NCI-H526 (cell line): ENCODE data around the gene CEP170B.
A peak's percentile ranks its signal among the peaks of the same experiment; 100 is the strongest.
"Not testable (repeated sequence)": the region's sequence is repeated elsewhere in the genome, so short reads cannot be mapped to it uniquely, and the experiment has no call there.

Source experiments
- DNase-seq, 2 experiments: peaks; one replicate each; lab custom pipeline; 2025; lab: John Stamatoyannopoulos, UW

CEP170B gene

DNA sequence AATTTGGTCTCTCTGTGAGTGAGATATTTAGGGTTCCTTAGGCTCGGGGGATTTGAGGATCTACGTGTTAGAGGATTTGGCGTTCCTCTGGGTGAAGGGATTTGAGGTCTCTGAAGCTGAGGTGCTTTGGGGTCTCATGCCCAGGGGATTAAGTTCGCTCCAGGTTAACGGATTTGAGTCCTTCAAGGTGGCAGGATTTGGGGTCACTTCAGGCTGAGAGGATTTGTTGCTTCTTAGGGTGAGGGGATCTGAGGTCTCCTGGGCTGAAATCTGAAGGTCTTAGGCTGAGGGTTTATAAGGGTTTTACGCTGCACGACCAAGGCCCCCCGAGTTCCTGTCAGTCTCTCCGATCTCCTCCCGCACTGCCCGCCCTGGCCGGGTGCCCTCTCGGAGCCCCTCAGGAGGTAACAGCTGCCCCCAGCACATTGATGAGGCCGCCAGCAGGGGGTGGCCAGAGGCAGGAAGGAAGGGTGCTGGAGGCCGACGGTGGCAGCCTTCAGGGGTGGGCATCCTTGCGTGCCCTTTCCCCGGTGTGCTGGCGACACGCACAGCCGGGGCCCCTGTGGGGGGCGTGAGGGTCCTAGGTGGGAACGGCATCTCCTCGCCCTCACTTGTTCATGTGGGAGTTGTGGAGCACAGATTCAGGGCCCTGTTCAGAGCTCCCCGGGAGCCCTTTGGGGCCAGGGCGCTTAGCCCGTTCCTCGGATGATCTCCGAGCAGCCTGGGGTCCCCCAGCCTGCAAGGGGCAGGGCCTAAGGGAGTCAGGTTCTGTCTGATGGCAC, 14.3 kb downstream of the CEP170B start:
- DNase-seq, result no peak

DNA sequence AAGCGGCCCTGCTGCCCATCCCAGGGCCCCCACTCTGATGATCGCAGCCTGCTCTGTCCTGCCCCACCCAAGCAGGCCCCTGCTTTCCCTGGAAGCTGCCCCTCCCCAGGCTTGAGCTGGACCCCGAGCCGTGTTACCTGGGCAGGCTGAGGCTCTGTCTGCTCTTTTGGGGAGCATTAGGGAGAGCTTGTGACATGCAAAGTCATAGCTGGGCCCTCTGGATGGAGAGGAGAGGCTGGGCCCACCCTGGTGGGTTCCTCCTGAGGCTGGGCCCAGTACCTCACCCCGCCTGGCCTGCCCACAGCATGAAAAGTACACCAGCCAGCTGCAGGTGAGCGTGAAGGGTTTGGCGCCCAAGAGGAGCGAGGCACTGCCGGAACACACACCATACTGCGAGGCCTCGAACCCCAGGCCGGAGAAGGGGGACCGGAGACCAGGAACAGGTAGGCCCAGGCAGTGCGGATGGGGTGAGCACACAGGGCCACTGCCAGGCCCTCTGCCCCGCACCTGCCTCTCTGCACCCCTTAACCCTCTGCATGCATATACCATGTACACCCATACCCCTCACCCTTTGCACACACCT, 15.0 kb downstream of the CEP170B start:
- no peak for DNase-seq

- DNase-seq, result no peak
Observed at GRCh38 chr14:104880584-104881210, 15.6 kb downstream of the CEP170B start.

DNA sequence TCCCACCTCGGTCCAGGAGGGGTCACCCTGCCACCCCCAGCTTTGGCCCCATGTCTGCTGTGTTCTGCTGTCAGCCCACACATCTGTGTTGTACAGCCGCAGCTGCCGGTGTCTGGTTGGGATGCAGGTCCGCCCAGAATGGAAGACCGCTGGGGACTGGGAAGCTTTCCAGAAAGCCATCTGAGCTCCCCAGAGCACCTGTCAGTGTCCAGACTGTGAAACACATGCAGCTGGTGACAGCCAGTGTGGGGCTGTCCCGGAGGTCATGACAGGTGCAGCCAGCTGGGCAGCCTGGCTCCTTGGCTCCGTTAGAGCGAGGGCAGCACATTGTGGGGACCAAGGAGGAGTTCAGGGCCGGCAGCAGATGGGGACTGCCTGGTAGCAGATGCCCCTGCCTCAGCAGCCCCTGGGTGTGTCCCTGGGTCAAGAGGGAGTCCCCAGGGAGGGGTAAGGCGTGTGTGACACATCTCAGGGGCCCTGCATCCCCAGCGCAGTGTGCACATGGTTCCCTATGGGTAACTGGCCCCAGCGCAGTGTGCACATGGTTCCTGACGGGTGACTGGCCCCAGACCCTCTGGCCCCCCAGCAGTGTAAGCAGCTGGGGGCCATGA, 16.4 kb downstream of the CEP170B start:
- no peak for DNase-seq

GRCh38 chr14:104882325-104882973, 17.4 kb downstream of the CEP170B start:
- DNase-seq, result peak in 1 of 2 experiments; percentile 54

GRCh38 chr14:104882991-104883660, 18.1 kb downstream of the CEP170B start:
- no peak for DNase-seq

- DNase-seq, result no peak
Observed at GRCh38 chr14:104883681-104884361, 18.8 kb downstream of the CEP170B start.

- DNase-seq, result not testable (repeated sequence)
Observed at GRCh38 chr14:104884381-104884780, 19.3 kb downstream of the CEP170B start.

GRCh38 chr14:104885031-104885972, 20.2 kb downstream of the CEP170B start:
- DNase-seq, result no peak

DNA sequence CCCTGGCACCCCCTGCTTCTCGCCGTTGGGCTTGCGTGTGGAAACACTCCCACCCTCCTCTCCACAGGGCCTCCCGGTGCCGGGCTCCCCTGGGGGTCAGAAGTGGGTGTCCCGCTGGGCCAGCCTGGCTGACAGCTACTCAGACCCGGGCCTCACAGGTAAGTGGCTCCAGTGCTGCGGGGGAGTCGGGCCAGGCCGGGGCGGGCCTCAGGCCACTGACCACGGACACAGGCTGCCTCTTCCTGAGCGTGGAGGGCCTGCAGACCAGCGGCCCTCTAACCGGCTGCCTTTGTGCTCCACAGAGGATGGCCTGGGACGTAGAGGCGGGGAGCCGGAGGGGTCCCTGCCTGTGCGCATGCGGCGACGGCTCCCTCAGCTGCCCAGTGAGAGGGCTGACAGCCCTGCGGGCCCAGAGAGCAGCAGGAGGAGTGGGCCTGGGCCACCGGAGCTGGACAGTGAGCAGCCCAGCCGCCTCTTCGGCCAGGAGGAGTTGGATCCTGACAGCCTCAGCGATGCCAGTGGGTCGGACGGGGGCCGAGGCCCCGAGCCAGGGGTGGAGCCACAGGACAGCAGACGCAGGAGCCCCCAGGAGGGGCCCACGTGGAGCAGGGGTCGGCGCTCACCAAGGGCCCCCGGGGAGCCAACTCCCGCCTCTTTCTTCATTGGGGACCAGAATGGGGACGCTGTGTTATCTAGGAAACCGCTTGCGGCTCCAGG, 21.1 kb downstream of the CEP170B start:
- no peak for DNase-seq

GRCh38 chr14:104886690-104887622, 21.9 kb downstream of the CEP170B start:
- no peak for DNase-seq

GRCh38 chr14:104887623-104888488, 22.8 kb downstream of the CEP170B start:
- no peak for DNase-seq

DNA sequence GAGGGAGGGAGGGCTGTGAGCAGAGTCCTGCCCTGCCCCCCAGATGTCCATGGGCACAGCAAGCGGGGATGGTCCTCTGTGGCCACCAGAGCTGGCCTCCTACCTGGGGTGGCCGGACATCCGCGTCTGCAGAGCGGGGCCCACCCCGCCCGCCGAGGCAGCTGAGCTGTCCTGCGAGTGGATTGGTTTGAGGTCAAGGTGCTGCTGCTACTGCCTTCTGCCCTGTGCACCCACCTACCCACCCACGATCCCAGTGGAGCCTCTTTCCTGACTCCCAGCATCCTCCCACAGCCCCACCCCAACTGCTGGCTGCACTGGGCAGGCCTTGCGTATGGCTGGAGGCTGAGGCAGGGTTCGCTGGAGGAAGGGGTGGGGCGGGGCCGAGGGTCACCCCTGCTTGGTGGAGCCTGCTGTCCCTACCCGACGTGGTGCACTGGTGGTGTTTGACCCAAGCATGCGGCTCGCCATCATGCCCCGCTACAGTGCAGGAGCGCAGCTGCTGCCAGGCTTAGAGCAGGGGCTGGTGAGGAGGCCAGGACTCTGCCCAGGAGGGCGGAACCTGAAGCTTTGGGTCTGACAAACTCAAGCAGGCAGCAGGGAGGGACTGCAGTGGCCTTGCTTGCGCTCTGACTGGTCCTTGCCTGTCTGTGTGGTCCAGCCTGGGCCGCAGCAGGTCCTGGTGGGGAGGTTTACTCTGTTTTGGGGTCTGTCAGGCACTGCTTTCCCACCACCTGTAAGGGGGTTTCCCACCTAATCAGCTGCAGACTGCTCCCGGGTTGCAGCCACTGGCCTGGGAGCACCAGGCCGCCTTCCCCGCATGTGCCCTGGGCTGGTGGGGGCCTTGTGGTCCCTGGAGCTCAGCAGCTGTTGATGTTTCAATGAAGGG, 23.7 kb downstream of the CEP170B start:
- no peak for DNase-seq

DNA sequence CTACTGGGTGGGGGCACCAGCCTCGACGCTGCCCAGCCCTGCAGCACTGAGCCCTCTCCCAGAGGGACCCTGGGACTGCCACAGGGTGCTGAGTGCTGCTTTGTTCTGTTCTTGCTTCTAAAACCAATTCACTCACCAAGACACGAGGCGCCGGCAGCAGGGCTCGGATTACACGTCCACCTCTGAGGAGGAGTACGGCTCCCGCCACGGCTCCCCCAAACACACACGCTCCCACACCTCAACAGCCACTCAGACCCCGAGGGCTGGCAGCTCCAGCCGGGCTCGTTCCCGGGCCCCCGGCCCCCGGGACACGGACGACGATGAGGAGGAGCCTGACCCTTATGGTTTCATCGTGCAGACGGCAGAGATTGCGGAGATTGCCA, 24.3 kb downstream of the CEP170B start:
- DNase-seq, result no peak

GRCh38 chr14:104890292-104890691, 25.2 kb downstream of the CEP170B start:
- DNase-seq, result not testable (repeated sequence)

GRCh38 chr14:104891121-104891551, 26.1 kb downstream of the CEP170B start:
- no peak for DNase-seq
